Measurements from ENCODE around the gene IL1A. TPM values are rescaled to one million over a fixed set of nuclear protein-coding genes. Genes with fewer than 3 reads are reported as not detected.

Gene IL1A, protein sequence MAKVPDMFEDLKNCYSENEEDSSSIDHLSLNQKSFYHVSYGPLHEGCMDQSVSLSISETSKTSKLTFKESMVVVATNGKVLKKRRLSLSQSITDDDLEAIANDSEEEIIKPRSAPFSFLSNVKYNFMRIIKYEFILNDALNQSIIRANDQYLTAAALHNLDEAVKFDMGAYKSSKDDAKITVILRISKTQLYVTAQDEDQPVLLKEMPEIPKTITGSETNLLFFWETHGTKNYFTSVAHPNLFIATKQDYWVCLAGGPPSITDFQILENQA
- total RNA-seq, result not detected in 2 replicates

DNA sequence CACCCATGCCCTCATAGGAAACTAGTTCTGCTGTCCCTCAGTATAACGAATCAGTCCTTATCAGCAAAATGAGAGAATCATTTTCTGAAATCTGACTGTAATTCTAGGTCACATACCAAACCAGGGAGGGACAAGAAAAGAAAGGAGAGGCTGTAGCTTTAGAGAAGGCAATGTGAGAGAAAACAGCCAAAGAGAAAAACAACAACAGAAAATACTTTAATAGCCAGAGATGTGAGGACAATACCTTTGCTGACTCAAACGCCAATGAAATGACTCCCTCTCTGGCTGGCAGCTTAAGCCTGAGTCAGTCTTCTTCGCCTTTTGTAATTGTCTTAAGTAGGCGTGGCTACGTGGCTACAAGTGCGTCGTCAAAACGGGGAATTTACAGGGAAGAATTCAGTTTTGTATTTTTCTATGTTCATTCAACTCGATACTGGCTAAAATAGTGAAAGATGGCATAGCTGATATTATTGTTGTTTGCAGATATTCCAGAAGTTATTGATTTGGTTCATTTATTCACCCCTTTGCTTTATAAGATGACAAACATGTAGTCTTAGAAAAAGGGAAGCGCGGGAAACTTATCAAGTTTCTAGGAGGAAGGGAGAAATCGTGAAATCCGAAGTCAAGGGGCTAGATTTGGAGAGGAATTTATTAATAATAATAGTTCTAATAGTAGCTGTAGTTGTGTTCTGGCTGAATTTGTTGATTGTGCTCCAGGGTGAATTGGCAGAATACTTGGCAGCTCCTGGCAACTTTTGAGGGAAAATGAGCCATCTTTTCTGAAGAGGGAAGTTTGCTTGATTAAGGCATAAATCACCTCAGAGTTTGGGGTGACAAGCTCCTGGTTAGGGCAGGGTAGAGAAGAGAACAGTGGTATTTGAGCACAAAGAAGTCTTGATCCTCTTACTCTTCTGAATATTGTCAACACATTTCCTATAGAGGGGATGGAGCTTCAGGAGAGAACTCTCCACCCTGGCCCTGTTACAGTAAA, at the start of gene IL1A:
Gene IL1A (minus strand): TSS at position 295 of the 991 bp plus-strand sequence. CDS start 723 bp downstream, outside the sequence.

DNA sequence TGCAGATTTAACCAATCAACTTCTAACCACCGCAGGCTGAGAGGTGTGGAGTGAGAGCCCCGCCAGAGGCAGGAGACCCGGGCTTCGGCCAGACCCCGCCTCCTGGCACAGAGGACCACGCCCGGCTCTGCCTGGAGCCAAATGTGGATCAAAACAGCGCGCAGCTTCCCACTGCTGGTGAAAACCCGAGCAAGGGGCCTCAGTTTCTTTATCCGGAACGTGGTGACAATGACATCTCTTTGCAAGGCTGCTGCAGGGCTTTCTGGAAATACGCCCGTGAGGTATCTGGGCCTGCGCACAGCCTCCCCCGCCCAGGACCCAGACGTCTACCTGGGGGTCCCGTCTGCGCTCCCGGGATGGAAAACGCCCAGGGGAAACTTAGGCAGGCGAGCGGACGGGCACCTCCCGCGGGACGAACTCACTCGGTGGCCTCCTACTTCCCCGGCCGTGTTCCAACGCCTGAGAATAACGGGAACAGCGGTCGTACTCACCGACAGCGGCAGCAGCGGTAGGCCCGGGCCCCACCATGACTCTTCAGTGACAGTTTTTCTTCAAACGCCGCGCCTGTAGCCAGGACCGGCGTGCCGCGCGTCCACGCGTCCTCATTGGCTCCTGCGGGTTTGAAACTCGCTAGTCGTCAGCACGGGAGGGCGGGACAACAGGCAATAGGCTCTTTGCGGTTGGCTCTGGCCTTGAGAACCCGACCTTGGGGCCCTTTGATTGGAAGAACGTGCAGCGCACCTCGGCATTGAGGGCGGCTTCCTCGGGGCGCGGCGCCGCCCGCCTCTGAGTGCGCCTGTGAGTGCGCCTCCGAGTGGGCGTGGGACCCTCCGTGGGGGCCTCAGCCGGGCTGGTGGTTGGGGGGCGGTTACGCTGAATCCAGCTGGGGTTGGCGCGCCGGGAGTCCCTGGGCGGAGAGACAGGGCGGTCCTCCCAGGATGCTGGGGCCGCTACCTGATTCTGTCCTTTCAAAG, 19.9 kb downstream of the IL1A start, which contains the start of gene CKAP2L:
Gene CKAP2L (minus strand): TSS at position 539 of the 974 bp plus-strand sequence. CDS start 11 bp downstream, at position 528.

Other genes with a start within 250 kb of the IL1A start
- gene POLR1B, start 242.0 kb downstream of the IL1A start, total RNA-seq, result 12.7 TPM in 2 replicates
- 23.1 and 57.3 TPM in 2 replicates for gene CHCHD5, start 199.9 kb downstream of the IL1A start, total RNA-seq
- gene SLC20A1, start 138.6 kb downstream of the IL1A start, total RNA-seq, result 57.0 and 80.8 TPM in 2 replicates
- gene NT5DC4, start 63.5 kb downstream of the IL1A start, total RNA-seq, result not detected in 2 replicates
- 0.63 and 23.3 TPM in 2 replicates for gene CKAP2L, start 19.9 kb downstream of the IL1A start, total RNA-seq
- gene IL1B, start 52.3 kb upstream of the IL1A start, total RNA-seq, result 0.49 TPM in 1 of 2 replicates, not detected in the other
- gene IL37, start 126.7 kb upstream of the IL1A start, total RNA-seq, result not detected in 2 replicates
- not detected in 2 replicates for gene IL36G, start 193.5 kb upstream of the IL1A start, total RNA-seq
- not detected in 2 replicates for gene IL36A, start 221.0 kb upstream of the IL1A start, total RNA-seq